Muscle of back (tissue), 11 donors: Measurements from ENCODE around the gene LIG1. TPM values are rescaled to one million over a fixed set of nuclear protein-coding genes. Genes with fewer than 3 reads are reported as not detected.
"Not testable (repeated sequence)": the region's sequence is repeated elsewhere in the genome, so short reads cannot be mapped to it uniquely, and the experiment has no call there.

ENCODE experiments used
- DNase-seq, 3 donors: peaks; one replicate each; pipeline versions ENCODE4 v3.0.0 to v3.0.0-alpha.2; 2013
- polyA plus RNA-seq, 10 donors: library from polyadenylated mRNA; unstranded; fragments of 120-200 nt; gene quantifications; one replicate each; pipeline ENCODE4 v1.2.1, GENCODE V29; 2013; ENCODE audit not compliant: insufficient read length in 10 of 10

Gene LIG1
- polyA plus RNA-seq, 10 donors, result 19.7 to 38.1 (median 24.5) TPM

DNA sequence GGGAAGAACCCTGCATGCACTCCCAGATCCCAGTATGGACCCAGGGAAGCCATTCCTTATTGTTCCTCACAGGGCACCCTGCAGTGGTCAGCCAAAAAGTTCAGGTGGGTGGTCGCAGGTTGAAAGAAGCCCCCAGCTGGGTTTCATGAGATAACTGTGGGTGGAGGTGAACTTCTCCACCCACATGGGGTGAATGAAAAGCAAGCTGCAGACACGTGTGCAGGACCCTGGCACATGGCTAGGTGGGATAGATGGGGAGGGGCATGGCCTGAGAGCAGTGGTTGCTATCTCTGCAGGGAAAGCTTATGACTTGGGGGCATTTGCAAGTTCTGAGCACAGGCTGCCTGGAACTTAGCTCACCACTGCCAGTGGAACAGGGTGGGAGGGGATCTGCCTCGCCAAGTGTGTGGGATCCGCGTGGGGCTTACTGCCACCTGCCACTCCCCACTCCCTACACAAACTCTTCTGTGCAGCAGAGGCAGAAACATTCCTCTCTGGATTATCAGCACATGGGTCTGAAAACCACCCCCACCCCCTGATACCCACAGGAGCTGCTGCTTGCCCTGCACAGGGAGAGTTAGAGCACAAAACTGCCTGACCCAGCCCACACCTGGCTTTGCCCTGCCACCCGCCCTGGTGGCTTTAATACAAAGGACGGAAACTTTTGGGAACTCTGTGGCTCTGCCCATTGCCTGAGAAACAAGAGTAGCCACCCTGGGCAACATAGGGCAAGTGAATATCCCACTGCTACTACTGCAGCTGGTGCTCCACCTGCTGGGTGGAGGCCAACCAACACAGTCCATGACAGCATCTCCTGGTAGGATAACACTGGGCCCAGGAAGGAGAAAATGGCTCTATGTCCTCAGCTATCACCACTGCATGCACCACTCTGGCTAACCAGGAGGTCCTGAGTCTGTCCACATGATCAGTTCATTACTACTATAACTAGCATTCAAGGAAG, 84.0 kb downstream of the LIG1 start:
- DNase-seq, result no peak

DNA sequence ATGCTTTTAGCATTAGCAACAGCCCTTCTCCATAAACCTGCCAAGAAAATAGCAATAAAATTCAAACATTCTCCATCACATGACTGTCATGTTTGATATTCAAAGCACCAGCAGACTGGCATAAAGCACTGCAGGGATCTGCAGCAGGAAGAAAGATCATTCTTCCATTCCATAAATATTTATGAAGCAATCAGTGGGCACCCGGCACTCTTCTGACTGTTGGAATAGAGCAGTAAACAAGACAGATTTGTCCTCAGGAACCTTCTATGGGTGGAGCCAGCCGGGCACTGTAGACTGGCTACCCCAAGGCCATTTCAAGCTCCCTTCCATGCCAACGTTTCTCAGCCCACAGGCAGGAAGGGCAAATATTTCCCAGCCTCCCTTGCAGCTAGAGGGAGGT, 85.1 kb downstream of the LIG1 start:
- no peak for DNase-seq

DNA sequence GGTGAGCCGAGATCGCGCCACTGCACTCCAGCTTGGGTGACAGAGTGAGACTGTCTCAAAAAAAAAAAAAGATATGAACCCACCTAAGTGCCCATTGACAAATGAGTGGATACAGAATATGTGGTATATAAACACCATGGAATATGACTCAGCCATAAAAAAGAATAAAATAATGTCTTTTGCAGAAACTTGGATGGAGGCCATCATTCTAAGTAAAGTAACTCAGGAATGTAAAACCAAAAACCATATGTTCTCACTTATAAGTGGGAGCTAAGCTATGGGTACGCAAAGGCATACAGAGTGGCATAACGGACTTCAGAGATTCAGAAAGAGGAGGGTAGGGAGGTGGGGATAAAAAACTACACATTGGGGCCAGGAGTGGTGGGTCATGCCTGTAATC, 89.0 kb downstream of the LIG1 start:
- DNase-seq, result no peak

- not testable (repeated sequence) for DNase-seq
Observed at GRCh38 chr19:48070177-48070769, 99.9 kb downstream of the LIG1 start.

DNA sequence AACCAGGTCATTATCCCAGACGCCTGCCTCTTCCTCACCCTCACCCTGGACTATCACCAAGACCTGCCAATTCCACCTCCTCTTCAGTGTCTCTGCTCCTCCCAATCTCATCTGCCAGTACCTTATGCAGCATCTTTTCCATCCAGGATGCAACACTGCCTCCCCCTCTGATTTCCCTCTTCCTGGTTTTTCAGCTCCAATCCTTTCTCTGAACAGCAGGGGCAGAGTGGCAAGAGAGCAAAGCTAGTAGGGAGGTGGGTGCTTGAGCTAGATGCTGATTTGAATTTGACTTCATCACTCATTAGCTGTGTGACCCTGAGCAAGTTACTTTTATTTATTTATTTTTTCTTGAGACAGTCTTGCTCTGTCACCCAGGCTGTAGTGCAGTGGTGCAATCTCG, 100.7 kb downstream of the LIG1 start:
- DNase-seq, result no peak

Other genes with a start within 250 kb of the LIG1 start
- gene BSPH1, start 178.2 kb downstream of the LIG1 start, polyA plus RNA-seq, result not detected
- not detected for gene ELSPBP1, start 175.7 kb downstream of the LIG1 start, polyA plus RNA-seq
- gene CABP5, start 126.3 kb downstream of the LIG1 start, polyA plus RNA-seq, result not detected
- gene PLA2G4C, start 59.5 kb downstream of the LIG1 start, polyA plus RNA-seq, result 10 to 100 TPM; 14.4 to 71.0 (median 42.1) TPM
- gene ZSWIM9, start 336 bp upstream of the LIG1 start, polyA plus RNA-seq, result 1 to 10 TPM; 3.8 to 8.1 (median 5.2) TPM
- 10 to 100 TPM; 29.1 to 62.3 (median 39.7) TPM for gene CARD8, start 85.6 kb upstream of the LIG1 start, polyA plus RNA-seq
- gene ZNF114, start 99.7 kb upstream of the LIG1 start, polyA plus RNA-seq, result 1 to 10 TPM; 2.0 to 4.7 (median 2.5) TPM
- 100 to 1,000 TPM; 123 to 174 (median 150) TPM for gene EMP3, start 155.2 kb upstream of the LIG1 start, polyA plus RNA-seq
- gene TMEM143, start 193.6 kb upstream of the LIG1 start, polyA plus RNA-seq, result 10 to 100 TPM in 9 of 10 donors, 1 to 10 TPM in 1; 8.3 to 18.0 (median 14.3) TPM
- gene SYNGR4, start 194.0 kb upstream of the LIG1 start, polyA plus RNA-seq, result under 1 TPM in 2 of 10 donors, not detected in 8; 0.33 to 0.34 TPM
- gene KDELR1, start 221.2 kb upstream of the LIG1 start, polyA plus RNA-seq, result 100 to 1,000 TPM in 9 of 10 donors, 10 to 100 TPM in 1; 99.5 to 140 (median 124) TPM
- gene GRIN2D, start 223.3 kb upstream of the LIG1 start, polyA plus RNA-seq, result 1 to 10 TPM in 8 of 10 donors, under 1 TPM in 2; 0.83 to 2.5 (median 1.3) TPM